ENCODE results near the gene TTC7B.

The TTC7B gene

GRCh38 chr14:90545966-90546751 is 270.1 kb downstream of the TTC7B start:
- in situ Hi-C loops (cut with HindIII; ENCODE audit: low sequenced_read_pairs) = no loop called here
- no peak for DNase-seq (ENCODE audit: low read depth)
- H3K4me3 ChIP-seq (ENCODE audit: low read depth, low read length) = no peak overlapping the region
- no peak for TF ChIP-seq CTCF (IDR thresholded peaks at IDR 0.05; ENCODE audit: low read depth, low read length, missing control alignments)

- in situ Hi-C loops (cut with HindIII; ENCODE audit: low sequenced_read_pairs) = no loop called here
- no peak for DNase-seq (ENCODE audit: low read depth)
- TF ChIP-seq CTCF (IDR thresholded peaks at IDR 0.05; ENCODE audit: low read depth, low read length, missing control alignments) = no peak
- H3K4me3 ChIP-seq (ENCODE audit: low read depth, low read length) = no peak overlapping the region
These were observed 270.8 kb downstream of the TTC7B start for GRCh38 chr14:90545382-90545781.

GRCh38 chr14:90544971-90545370 is 271.3 kb downstream of the TTC7B start:
- in situ Hi-C loops (cut with HindIII; ENCODE audit: low sequenced_read_pairs) = no loop called here
- no peak for DNase-seq (ENCODE audit: low read depth)
- no peak for TF ChIP-seq CTCF (IDR thresholded peaks at IDR 0.05; ENCODE audit: low read depth, low read length, missing control alignments)
- H3K4me3 ChIP-seq (ENCODE audit: low read depth, low read length) = no peak overlapping the region

GRCh38 chr14:90544566-90544965 is 271.7 kb downstream of the TTC7B start:
- no peak for TF ChIP-seq CTCF (IDR thresholded peaks at IDR 0.05; ENCODE audit: low read depth, low read length, missing control alignments)
- in situ Hi-C loops (cut with HindIII; ENCODE audit: low sequenced_read_pairs) = no loop called here
- DNase-seq (ENCODE audit: low read depth) = no peak
- no peak overlapping the region for H3K4me3 ChIP-seq (ENCODE audit: low read depth, low read length)

GRCh38 chr14:90543876-90544275 is 272.4 kb downstream of the TTC7B start:
- no peak for DNase-seq (ENCODE audit: low read depth)
- no peak for TF ChIP-seq CTCF (IDR thresholded peaks at IDR 0.05; ENCODE audit: low read depth, low read length, missing control alignments)
- H3K4me3 ChIP-seq (ENCODE audit: low read depth, low read length) = no peak overlapping the region
- in situ Hi-C loops (cut with HindIII; ENCODE audit: low sequenced_read_pairs) = no loop called here

- DNase-seq (ENCODE audit: low read depth) = no peak
- no peak for TF ChIP-seq CTCF (IDR thresholded peaks at IDR 0.05; ENCODE audit: low read depth, low read length, missing control alignments)
- in situ Hi-C loops (cut with HindIII; ENCODE audit: low sequenced_read_pairs) = no loop called here
- no peak overlapping the region for H3K4me3 ChIP-seq (ENCODE audit: low read depth, low read length)
These were observed 275.1 kb downstream of the TTC7B start for GRCh38 chr14:90541076-90541634.
